Neural cell (in vitro differentiated cells): ENCODE results near the gene EXOC2. TPM values are rescaled to one million over a fixed set of nuclear protein-coding genes. Genes with fewer than 3 reads are reported as not detected.

Experiments used
- H2AFZ ChIP-seq: fragments of 200-600, 300-800 bp; sonication (generic), shearing (Covaris generic); 2 replicates; pipeline ENCODE4 v1.6.0; 2014; ENCODE audit warnings: low read depth, mild to moderate bottlenecking, antibody characterized with exemption, low read length, moderate library complexity
- H3F3A ChIP-seq: fragments of 200-600 bp; shearing (Covaris generic); 2 replicates; pipeline ENCODE4 v1.6.1; 2016; ENCODE audit warnings: mild to moderate bottlenecking, moderate library complexity, mixed read lengths, antibody characterized with exemption, low read length; ENCODE audit not compliant: insufficient read depth, poor library complexity, severe bottlenecking
- H3K27ac ChIP-seq: fragments of 200-600, 300-800 bp; sonication (generic), shearing (Covaris generic); 2 replicates; pipeline ENCODE4 v1.5.1; 2014; ENCODE audit warnings: mild to moderate bottlenecking, low read length, moderate library complexity
- H3K27me3 ChIP-seq: fragments of 300-800, 200-600 bp; sonication (generic), shearing (Covaris generic); 2 replicates; pipeline ENCODE4 v1.6.0; 2014; ENCODE audit warnings: mild to moderate bottlenecking, low read depth, low read length, moderate library complexity; ENCODE audit not compliant: insufficient read depth
- H3K36me3 ChIP-seq: fragments of 300-800, 200-600 bp; sonication (generic), shearing (Covaris generic); 2 replicates; pipeline ENCODE4 v1.5.1; 2014; ENCODE audit warnings: mild to moderate bottlenecking, antibody characterized with exemption, low read length, moderate library complexity; ENCODE audit not compliant: insufficient read depth
- H3K4me2 ChIP-seq: fragments of 300-800, 200-600 bp; sonication (generic), shearing (Covaris generic); 2 replicates; pipeline ENCODE4 v1.6.0; 2014; ENCODE audit warnings: mild to moderate bottlenecking, low read length
- H3K4me3 ChIP-seq: fragments of 300-800, 200-600 bp; sonication (generic), shearing (Covaris generic); 2 replicates; pipeline ENCODE4 v1.5.1; 2014; ENCODE audit warnings: mild to moderate bottlenecking, low read length, moderate library complexity
- H3K79me2 ChIP-seq: fragments of 200-600 bp; shearing (Covaris generic); replicated peaks from 2 replicates; pipeline ENCODE4 v1.6.0; 2014; ENCODE audit warnings: mild to moderate bottlenecking, low read length, moderate library complexity; ENCODE audit not compliant: insufficient read depth
- H3K9ac ChIP-seq: fragments of 300-800, 200-600 bp; sonication (generic), shearing (Covaris generic); 2 replicates; pipeline ENCODE4 v1.6.1; 2016; ENCODE audit warnings: mild to moderate bottlenecking, low read length, mixed read lengths
- H3K9me2 ChIP-seq: fragments of 200-600 bp; shearing (Covaris generic); 2 replicates; pipeline ENCODE4 v1.6.1; 2016; ENCODE audit warnings: mild to moderate bottlenecking, low read length, mixed read lengths; ENCODE audit not compliant: insufficient read depth
- H3K9me3 ChIP-seq: fragments of 200-600, 300-800 bp; sonication (generic), shearing (Covaris generic); 2 replicates; pipeline ENCODE4 v1.6.1; 2016; ENCODE audit warnings: mild to moderate bottlenecking, mixed run types, low read length, moderate library complexity, mixed read lengths
- H4K20me1 ChIP-seq: fragments of 200-600 bp; shearing (Covaris generic); 2 replicates; pipeline ENCODE4 v1.6.1; 2016; ENCODE audit warnings: mild to moderate bottlenecking, mixed run types; ENCODE audit not compliant: insufficient read depth
- CTCF ChIP-seq: fragments of 450-650 bp; IDR thresholded peaks from 2 replicates; pipeline ENCODE4 v1.5.1; 2014; ENCODE audit warnings: antibody characterized with exemption, mild to moderate bottlenecking, moderate library complexity; ENCODE audit not compliant: poor library complexity, severe bottlenecking
- EP300 ChIP-seq: fragments of 450-650 bp; conservative IDR thresholded peaks from 2 replicates; pipeline ENCODE4 v1.6.1; 2014; ENCODE audit warnings: antibody characterized with exemption, mild to moderate bottlenecking, moderate library complexity; ENCODE audit not compliant: poor library complexity, severe bottlenecking
- EZH2 ChIP-seq: fragments of 200-600, 300-800 bp; shearing (Covaris generic), sonication (generic); IDR thresholded peaks from 2 replicates; pipeline ENCODE4 v1.6.1; 2014; ENCODE audit warnings: antibody characterized with exemption, low read length, borderline replicate concordance, mild to moderate bottlenecking; ENCODE audit not compliant: insufficient read depth, poor library complexity, severe bottlenecking
- MXI1 ChIP-seq: fragments of 450-650 bp; conservative IDR thresholded peaks from 2 replicates; pipeline ENCODE4 v1.6.1; 2014; ENCODE audit warnings: antibody characterized with exemption, mild to moderate bottlenecking; ENCODE audit not compliant: poor library complexity, severe bottlenecking
- POLR2AphosphoS5 ChIP-seq: IDR thresholded peaks from 2 replicates; pipeline ENCODE4 v1.6.1; 2012
- RAD21 ChIP-seq: fragments of 450-650 bp; conservative IDR thresholded peaks from 2 replicates; pipeline ENCODE4 v1.6.1; 2014; ENCODE audit warnings: antibody characterized with exemption, mild to moderate bottlenecking, moderate library complexity
- REST ChIP-seq: IDR thresholded peaks from 2 replicates; pipeline ENCODE4 v1.6.1; 2012; ENCODE audit warnings: borderline replicate concordance
- SMC3 ChIP-seq: fragments of 450-650 bp; conservative IDR thresholded peaks from 2 replicates; pipeline ENCODE4 v1.6.1; 2014; ENCODE audit warnings: antibody characterized with exemption, mild to moderate bottlenecking, moderate library complexity; ENCODE audit not compliant: poor library complexity
- TAF1 ChIP-seq: IDR thresholded peaks from 2 replicates; pipeline ENCODE4 v1.6.1; 2012; ENCODE audit warnings: low read depth
- polyA plus RNA-seq: library from polyadenylated mRNA; depleted of rRNA; stranded (reverse); fragments of >200 nt; gene quantifications from 2 replicates; pipeline ENCODE4 v1.2.3, GENCODE V29; 2014

The EXOC2 gene
- polyA plus RNA-seq, 1 donor from 2014 or later = 38.6 TPM

GRCh38 chr6:722608-723007, 29.7 kb upstream of the EXOC2 start:
- Histone ChIP-seq H3K27me3 (no peaks in the 10 kb centered on the region), H3K27ac (no peak overlapping the region), H4K20me1 (no peaks in the 10 kb centered on the region), H3K79me2 (no peaks in the 10 kb centered on the region), H3K9me3 (no peaks in the 10 kb centered on the region), H3K9me2 (no peaks in the 10 kb centered on the region), H2AFZ (no peak overlapping the region), H3K36me3 (no peaks in the 10 kb centered on the region), H3K4me2 (no peak overlapping the region), H3K9ac (no peak overlapping the region), H3F3A (no peaks in the 10 kb centered on the region), H3K4me3 (no peak overlapping the region)
- no peak for TF ChIP-seq TAF1
- TF ChIP-seq SMC3 = no peak
- TF ChIP-seq POLR2AphosphoS5 = no peak
- TF ChIP-seq REST = no peak
- TF ChIP-seq CTCF = no peak
- TF ChIP-seq EZH2 = no peak
- no peak for TF ChIP-seq MXI1
- no peak for TF ChIP-seq RAD21
- TF ChIP-seq EP300 = no peak

GRCh38 chr6:722077-722524, 29.2 kb upstream of the EXOC2 start:
- no peak overlapping the region for H3K4me2 ChIP-seq
- TF ChIP-seq MXI1 (no peak), CTCF (peak; percentile 80), SMC3 (peak; percentile 80), POLR2AphosphoS5 (no peak), RAD21 (peak; percentile 69), TAF1 (no peak), EZH2 (no peak)
- H3K36me3 ChIP-seq = no peaks in the 10 kb centered on the region
- no peaks in the 10 kb centered on the region for H3K9me3 ChIP-seq
- H3K9ac ChIP-seq = no peak overlapping the region
- no peaks in the 10 kb centered on the region for H4K20me1 ChIP-seq
- H3K4me3 ChIP-seq = no peak overlapping the region
- H3K27ac ChIP-seq = no peak overlapping the region
- H3K79me2 ChIP-seq = no peaks in the 10 kb centered on the region
- no peaks in the 10 kb centered on the region for H3K9me2 ChIP-seq
- no peaks in the 10 kb centered on the region for H3F3A ChIP-seq
- no peaks in the 10 kb centered on the region for H3K27me3 ChIP-seq
- H2AFZ ChIP-seq = no peak overlapping the region
